Measurements from ENCODE around the gene SELENOT.

DNA sequence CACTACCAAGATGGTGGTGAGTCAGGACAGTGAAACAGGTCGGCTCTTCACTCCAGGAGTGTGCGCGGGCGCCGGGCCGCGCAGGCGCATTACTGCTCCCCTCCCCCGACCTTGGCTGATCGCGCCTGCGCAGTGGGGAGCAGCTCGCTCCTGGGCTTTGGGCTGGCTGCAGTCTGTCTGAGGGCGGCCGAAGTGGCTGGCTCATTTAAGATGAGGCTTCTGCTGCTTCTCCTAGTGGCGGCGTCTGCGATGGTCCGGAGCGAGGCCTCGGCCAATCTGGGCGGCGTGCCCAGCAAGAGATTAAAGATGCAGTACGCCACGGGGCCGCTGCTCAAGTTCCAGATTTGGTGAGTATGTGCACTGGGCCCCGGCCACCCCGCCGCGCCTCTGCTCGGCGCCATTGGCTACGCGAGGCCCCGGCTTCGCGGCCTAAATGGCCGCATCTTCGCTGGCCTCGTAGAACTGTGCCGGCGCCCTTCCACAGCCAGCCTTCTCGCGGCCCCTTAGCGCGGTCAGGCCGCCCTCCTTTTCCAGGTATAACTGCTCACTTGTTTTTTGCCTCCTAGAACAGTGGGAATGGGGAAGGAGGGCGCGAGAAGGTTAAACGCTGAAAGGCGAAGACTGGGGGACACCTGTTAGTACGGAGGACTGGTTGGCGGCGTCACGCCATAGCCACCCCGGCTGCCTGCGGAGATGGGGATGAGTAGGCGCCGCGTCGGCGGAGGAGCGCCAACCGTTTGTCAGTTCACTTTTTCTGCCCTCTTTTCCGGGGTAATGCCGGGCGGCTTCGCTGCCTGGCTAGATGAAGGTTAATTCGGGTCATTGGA, at the start of gene SELENOT:
- TF ChIP-seq, protein P1, sequence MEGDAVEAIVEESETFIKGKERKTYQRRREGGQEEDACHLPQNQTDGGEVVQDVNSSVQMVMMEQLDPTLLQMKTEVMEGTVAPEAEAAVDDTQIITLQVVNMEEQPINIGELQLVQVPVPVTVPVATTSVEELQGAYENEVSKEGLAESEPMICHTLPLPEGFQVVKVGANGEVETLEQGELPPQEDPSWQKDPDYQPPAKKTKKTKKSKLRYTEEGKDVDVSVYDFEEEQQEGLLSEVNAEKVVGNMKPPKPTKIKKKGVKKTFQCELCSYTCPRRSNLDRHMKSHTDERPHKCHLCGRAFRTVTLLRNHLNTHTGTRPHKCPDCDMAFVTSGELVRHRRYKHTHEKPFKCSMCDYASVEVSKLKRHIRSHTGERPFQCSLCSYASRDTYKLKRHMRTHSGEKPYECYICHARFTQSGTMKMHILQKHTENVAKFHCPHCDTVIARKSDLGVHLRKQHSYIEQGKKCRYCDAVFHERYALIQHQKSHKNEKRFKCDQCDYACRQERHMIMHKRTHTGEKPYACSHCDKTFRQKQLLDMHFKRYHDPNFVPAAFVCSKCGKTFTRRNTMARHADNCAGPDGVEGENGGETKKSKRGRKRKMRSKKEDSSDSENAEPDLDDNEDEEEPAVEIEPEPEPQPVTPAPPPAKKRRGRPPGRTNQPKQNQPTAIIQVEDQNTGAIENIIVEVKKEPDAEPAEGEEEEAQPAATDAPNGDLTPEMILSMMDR (conservative IDR thresholded peaks at IDR 0.05 in 1 of 2, IDR thresholded peaks at IDR 0.05 in 1 of 2; ENCODE audit: extremely low read depth in 1 of 2, insufficient read depth in 1 of 2, low read depth in 1 of 2, low read length in 2 of 2) = peak; percentile 12 to 33
- TF ChIP-seq EZH2 (IDR thresholded peaks at IDR 0.05; ENCODE audit: borderline replicate concordance, low read length) = no peak

Data from mammary epithelial cell (primary cell).